Measurements from ENCODE around the gene ABCA7.

- TF ChIP-seq CTCF (IDR thresholded peaks at IDR 0.05) (no peak), FOXJ3 (CRISPR knock-in tag; IDR thresholded peaks at IDR 0.05; ENCODE audit: borderline replicate concordance) (no peak), PRDM15 (CRISPR knock-in tag; IDR thresholded peaks at IDR 0.05) (no peak), ELF4 (CRISPR knock-in tag; IDR thresholded peaks at IDR 0.05; ENCODE audit: low read depth) (no peak), MAX (CRISPR knock-in tag; IDR thresholded peaks at IDR 0.05) (no peak)
Observed at GRCh38 chr19:1103132-1103707, 63.3 kb downstream of the ABCA7 start.
